ENCODE results near the gene AKNAD1. TPM values are rescaled to one million over a fixed set of nuclear protein-coding genes. Genes with fewer than 3 reads are reported as not detected.

AKNAD1 gene
- total and polyA plus RNA-seq, 2 of the 13 experiments (the other 11 are each of a cell fraction or from before 2014, with no cell fraction given) = not detected

DNA sequence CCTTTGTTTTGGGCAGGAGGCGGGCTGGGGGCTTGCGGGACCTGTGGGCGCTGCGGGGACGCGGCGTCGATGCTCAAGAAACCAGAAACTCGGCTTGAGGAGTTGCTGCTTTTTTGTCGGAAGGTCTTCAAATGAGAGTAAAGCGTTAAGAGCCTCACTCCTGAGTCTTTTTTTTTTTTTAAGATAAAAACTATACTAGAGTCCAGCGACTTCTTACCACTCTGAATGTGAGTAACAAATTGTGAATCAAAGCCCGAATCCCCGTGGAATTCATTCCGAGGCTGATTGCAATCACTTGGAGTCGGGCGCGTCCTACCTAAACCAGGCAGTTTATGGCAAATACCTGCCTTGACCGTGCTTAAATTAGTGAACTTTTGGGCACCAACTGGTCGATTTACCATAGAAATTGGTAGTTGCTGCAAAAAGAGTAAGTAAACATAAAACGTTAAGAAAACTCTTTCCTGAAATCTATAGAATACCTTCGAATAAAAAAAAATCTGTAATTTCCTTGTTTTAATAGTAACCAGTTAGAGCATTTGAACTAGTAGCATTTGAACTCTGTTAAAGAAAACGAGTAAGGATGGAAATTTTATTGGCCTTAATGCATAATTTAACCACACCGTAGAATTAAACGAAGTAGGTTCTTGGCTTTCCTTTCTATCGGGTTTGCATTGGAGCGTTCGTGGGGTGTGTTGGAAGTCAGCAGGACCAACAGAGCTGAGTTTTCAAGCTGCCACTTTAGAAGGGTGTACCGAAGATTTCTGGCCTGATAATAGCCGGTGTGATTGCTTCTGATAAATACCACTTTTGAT lies 20.7 kb upstream of the AKNAD1 start:
- no peaks in the 10 kb centered on the region for H3K9me3 ChIP-seq (ENCODE audit: low read length)
- CTCF ChIA-PET (ENCODE audit: low intra/inter-chr PET ratio, low total read pairs) = no interaction called here
- peak; percentile 30 for ATAC-seq
- in situ Hi-C loops (cut with HindIII; ENCODE audit: extremely low pct_ligation_motif_present, low pct_unique_long_range_greater_than_20kb) = no loop called here
- H4K20me1 ChIP-seq (ENCODE audit: insufficient read depth, low read length) = no peaks in the 10 kb centered on the region
- DNase-seq (ENCODE audit: low spot score) = no peak
- H3K27me3 ChIP-seq (ENCODE audit: control insufficient read depth in 1 of 2, insufficient read depth in 2 of 2, low read length in 2 of 2) = no peaks in the 10 kb centered on the region
- peak overlapping the region; percentile 86 for H3K9ac ChIP-seq (ENCODE audit: insufficient read depth, low read depth, low read length)
- H3K79me2 ChIP-seq (ENCODE audit: insufficient read depth, low read length) = peaks cover 31% of the 10 kb centered on the region
- H3K4me3 ChIP-seq (replicated peaks in 1 of 3; ENCODE audit: insufficient read depth in 1 of 3, low read depth in 2 of 3, low read length in 3 of 3) = peak overlapping the region; percentile 79 to 93 (median 88)
- no peak overlapping the region for H2AFZ ChIP-seq (ENCODE audit: low read length)
- WGBS (ENCODE audit: low lambda C conversion rate) = under 1% methylated on average over 21 of the region's 30 CpGs
- intact Hi-C loops (cut with micrococcal nuclease; ENCODE audit: unreplicated experiment) = no loop called here
- no peaks in the 10 kb centered on the region for H3K36me3 ChIP-seq (replicated peaks in 1 of 2; ENCODE audit: control insufficient read depth in 1 of 2, insufficient read depth in 2 of 2, low read length in 2 of 2)
- H3K4me1 ChIP-seq (ENCODE audit: insufficient read depth, low read length) = peaks cover 19% of the 10 kb centered on the region; the same call in 1 of the 2 replicates
- POLR2A ChIA-PET = interaction anchor here (1.3 kb wide), 1 partner anchor 12 kb away, joined by 7 read pairs; no protein-coding TSS in a partner anchor
- FAIRE-seq = peak; percentile 73
- BruUV-seq (replicated peaks) = TSS peak; percentile 63
- peak overlapping the region; percentile 61 for H3K27ac ChIP-seq (ENCODE audit: extremely low read length, insufficient read depth, low read length)
- H3K4me2 ChIP-seq (ENCODE audit: low read depth, low read length) = peak overlapping the region; percentile 83
- TF ChIP-seq ARID2 (CRISPR knock-in tag; IDR thresholded peaks at IDR 0.05; ENCODE audit: borderline replicate concordance) (no peak; the same call in 1 of the 2 replicates), RAD21 (CRISPR knock-in tag; IDR thresholded peaks at IDR 0.05) (no peak), FOXM1 (CRISPR knock-in tag; IDR thresholded peaks at IDR 0.05) (no peak), ZFP82 (CRISPR knock-in tag; IDR thresholded peaks at IDR 0.05; ENCODE audit: borderline replicate concordance) (0 out of 2 replicates have a peak, but pooled peaks have one; percentile 18), ZSCAN12 (CRISPR knock-in tag; IDR thresholded peaks at IDR 0.05) (no peak), ZNF768 (CRISPR knock-in tag; IDR thresholded peaks at IDR 0.05) (no peak), ZNF761 (CRISPR knock-in tag; conservative IDR thresholded peaks at IDR 0.05) (no peak), MTF1 (CRISPR knock-in tag; IDR thresholded peaks at IDR 0.05) (no peak)
- TF ChIP-seq, protein P1, sequence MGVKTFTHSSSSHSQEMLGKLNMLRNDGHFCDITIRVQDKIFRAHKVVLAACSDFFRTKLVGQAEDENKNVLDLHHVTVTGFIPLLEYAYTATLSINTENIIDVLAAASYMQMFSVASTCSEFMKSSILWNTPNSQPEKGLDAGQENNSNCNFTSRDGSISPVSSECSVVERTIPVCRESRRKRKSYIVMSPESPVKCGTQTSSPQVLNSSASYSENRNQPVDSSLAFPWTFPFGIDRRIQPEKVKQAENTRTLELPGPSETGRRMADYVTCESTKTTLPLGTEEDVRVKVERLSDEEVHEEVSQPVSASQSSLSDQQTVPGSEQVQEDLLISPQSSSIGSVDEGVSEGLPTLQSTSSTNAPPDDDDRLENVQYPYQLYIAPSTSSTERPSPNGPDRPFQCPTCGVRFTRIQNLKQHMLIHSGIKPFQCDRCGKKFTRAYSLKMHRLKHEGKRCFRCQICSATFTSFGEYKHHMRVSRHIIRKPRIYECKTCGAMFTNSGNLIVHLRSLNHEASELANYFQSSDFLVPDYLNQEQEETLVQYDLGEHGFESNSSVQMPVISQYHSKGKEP (CRISPR knock-in tag; IDR thresholded peaks at IDR 0.05) = no peak
- TF ChIP-seq, protein P2, sequence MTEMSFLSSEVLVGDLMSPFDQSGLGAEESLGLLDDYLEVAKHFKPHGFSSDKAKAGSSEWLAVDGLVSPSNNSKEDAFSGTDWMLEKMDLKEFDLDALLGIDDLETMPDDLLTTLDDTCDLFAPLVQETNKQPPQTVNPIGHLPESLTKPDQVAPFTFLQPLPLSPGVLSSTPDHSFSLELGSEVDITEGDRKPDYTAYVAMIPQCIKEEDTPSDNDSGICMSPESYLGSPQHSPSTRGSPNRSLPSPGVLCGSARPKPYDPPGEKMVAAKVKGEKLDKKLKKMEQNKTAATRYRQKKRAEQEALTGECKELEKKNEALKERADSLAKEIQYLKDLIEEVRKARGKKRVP (CRISPR knock-in tag; IDR thresholded peaks at IDR 0.05) = no peak
- TF ChIP-seq, protein P3, sequence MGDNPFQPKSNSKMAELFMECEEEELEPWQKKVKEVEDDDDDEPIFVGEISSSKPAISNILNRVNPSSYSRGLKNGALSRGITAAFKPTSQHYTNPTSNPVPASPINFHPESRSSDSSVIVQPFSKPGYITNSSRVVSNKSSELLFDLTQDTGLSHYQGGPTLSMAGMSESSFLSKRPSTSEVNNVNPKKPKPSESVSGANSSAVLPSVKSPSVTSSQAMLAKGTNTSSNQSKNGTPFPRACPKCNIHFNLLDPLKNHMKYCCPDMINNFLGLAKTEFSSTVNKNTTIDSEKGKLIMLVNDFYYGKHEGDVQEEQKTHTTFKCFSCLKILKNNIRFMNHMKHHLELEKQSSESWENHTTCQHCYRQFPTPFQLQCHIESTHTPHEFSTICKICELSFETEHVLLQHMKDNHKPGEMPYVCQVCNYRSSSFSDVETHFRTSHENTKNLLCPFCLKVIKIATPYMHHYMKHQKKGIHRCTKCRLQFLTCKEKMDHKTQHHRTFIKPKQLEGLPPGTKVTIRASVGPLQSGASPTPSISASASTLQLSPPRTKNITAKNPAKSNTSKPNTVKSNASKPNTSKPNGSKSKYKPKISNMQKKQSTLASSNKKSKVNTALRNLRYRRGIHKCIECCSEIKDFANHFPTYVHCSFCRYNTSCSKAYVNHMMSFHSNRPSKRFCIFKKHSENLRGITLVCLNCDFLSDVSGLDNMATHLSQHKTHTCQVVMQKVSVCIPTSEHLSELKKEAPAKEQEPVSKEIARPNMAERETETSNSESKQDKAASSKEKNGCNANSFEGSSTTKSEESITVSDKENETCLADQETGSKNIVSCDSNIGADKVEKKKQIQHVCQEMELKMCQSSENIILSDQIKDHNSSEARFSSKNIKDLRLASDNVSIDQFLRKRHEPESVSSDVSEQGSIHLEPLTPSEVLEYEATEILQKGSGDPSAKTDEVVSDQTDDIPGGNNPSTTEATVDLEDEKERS (CRISPR knock-in tag; IDR thresholded peaks at IDR 0.05) = no peak
- TF ChIP-seq, protein P4, sequence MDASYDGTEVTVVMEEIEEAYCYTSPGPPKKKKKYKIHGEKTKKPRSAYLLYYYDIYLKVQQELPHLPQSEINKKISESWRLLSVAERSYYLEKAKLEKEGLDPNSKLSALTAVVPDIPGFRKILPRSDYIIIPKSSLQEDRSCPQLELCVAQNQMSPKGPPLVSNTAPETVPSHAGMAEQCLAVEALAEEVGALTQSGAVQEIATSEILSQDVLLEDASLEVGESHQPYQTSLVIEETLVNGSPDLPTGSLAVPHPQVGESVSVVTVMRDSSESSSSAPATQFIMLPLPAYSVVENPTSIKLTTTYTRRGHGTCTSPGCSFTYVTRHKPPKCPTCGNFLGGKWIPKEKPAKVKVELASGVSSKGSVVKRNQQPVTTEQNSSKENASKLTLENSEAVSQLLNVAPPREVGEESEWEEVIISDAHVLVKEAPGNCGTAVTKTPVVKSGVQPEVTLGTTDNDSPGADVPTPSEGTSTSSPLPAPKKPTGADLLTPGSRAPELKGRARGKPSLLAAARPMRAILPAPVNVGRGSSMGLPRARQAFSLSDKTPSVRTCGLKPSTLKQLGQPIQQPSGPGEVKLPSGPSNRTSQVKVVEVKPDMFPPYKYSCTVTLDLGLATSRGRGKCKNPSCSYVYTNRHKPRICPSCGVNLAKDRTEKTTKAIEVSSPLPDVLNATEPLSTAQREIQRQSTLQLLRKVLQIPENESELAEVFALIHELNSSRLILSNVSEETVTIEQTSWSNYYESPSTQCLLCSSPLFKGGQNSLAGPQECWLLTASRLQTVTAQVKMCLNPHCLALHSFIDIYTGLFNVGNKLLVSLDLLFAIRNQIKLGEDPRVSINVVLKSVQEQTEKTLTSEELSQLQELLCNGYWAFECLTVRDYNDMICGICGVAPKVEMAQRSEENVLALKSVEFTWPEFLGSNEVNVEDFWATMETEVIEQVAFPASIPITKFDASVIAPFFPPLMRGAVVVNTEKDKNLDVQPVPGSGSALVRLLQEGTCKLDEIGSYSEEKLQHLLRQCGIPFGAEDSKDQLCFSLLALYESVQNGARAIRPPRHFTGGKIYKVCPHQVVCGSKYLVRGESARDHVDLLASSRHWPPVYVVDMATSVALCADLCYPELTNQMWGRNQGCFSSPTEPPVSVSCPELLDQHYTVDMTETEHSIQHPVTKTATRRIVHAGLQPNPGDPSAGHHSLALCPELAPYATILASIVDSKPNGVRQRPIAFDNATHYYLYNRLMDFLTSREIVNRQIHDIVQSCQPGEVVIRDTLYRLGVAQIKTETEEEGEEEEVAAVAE (CRISPR knock-in tag; IDR thresholded peaks at IDR 0.05; ENCODE audit: borderline replicate concordance) = no peak
